Measurements from ENCODE around the gene ZSWIM5. TPM values are rescaled to one million over a fixed set of nuclear protein-coding genes. Genes with fewer than 3 reads are reported as not detected.

ZSWIM5 gene
- total RNA-seq, 1 donor: 4.7 TPM

GRCh38 chr1:44970317-44970716 lies 236.1 kb downstream of the ZSWIM5 start:
- no peak overlapping the region for H3K4me3 ChIP-seq (ENCODE audit: low read depth, low read length)
- DNase-seq (ENCODE audit: low read depth): peak; percentile 72
- TF ChIP-seq CTCF (IDR thresholded peaks at IDR 0.05; ENCODE audit: insufficient read depth, low read length): no peak

Other genes starting within 250 kb of the ZSWIM5 start
- 39.0 and 43.4 TPM in 2 replicates for gene EIF2B3, start 220.0 kb downstream of the ZSWIM5 start, total RNA-seq (ENCODE audit: low replicate concordance)
- 28.5 and 161 TPM in 2 replicates for gene HECTD3, start 195.3 kb downstream of the ZSWIM5 start, total RNA-seq (ENCODE audit: low replicate concordance)
- gene UROD, start 194.4 kb downstream of the ZSWIM5 start, total RNA-seq (ENCODE audit: low replicate concordance): 114 and 152 TPM in 2 replicates
- 1.1 and 1.4 TPM in 2 replicates for gene HPDL, start 120.3 kb upstream of the ZSWIM5 start, total RNA-seq (ENCODE audit: low replicate concordance)
- 2.7 and 14.7 TPM in 2 replicates for gene TOE1, start 133.6 kb upstream of the ZSWIM5 start, total RNA-seq (ENCODE audit: low replicate concordance)
- 7.7 and 16.8 TPM in 2 replicates for gene MUTYH, start 133.8 kb upstream of the ZSWIM5 start, total RNA-seq (ENCODE audit: low replicate concordance)